K562 (cell line): ENCODE results near the gene ARL6IP4. TPM values are rescaled to one million over a fixed set of nuclear protein-coding genes. Genes with fewer than 3 reads are reported as not detected.
A peak's percentile ranks its signal among the peaks of the same experiment; 100 is the strongest.

Source experiments
- ATAC-seq: fragments of 200-7000 bp; cut with Tn5 transposase; 3 replicates; pipeline ENCODE4 v1.9.1; 2020; ENCODE audit warnings: moderate library complexity
- BruUV-seq: library from RNA; stranded (reverse); fragments of 400-500 nt; replicated peaks from 2 replicates; lab custom pipeline; 2021; lab: Mats Ljungman, UMichigan
- CTCF ChIA-PET: fragments of 300-600 bp; formaldehyde crosslinking; extraction: SDS; loops from one replicate; lab custom pipeline; 2021; ENCODE audit warnings: low intra/inter-chr PET ratio; lab: Yijun Ruan, JAX
- POLR2A ChIA-PET: fragments of 300-600, 350-650 bp; sonication (Branson Sonifier 250); formaldehyde crosslinking; extraction: SDS; loops from one replicate; lab custom pipeline; 2021; ENCODE audit warnings: antibody characterized with exemption, inconsistent platforms; lab: Yijun Ruan, JAX
- DNase-seq, 4 experiments: peaks; one replicate each; pipeline versions ENCODE4 v3.0.0 to v3.0.0-alpha.2; 2011 to 2018; ENCODE audit warnings: low spot score in 3 of 4, mixed read lengths in 3 of 4; ENCODE audit errors: extremely low read depth in 1 of 4
- FAIRE-seq: peaks from 2 replicates; lab custom pipeline; 2011; peaks lifted over from hg19 to GRCh38; lab: Jason Lieb, UNC
- H2AFZ ChIP-seq: 2 replicates; pipeline ENCODE4 v1.6.0; 2011; ENCODE audit warnings: low read depth, low read length, control low read depth, inconsistent platforms
- H3K27ac ChIP-seq: fragments of 200-600 bp; 3 replicates; pipeline ENCODE4 v1.8.0; 2011; ENCODE audit warnings: low read depth, mild to moderate bottlenecking, control low read depth, inconsistent platforms, low read length, moderate library complexity, mixed read lengths; ENCODE audit errors: extremely low read depth
- H3K27me3 ChIP-seq, 2 experiments: fragments of 300-600 bp in 1 of 2; 2 replicates in 1 of 2; 3 replicates in 1 of 2; pipeline versions ENCODE4 v1.6.0 to v1.8.0; 2011; ENCODE audit warnings: inconsistent platforms in 2 of 2, low read length in 2 of 2, mild to moderate bottlenecking in 1 of 2, mixed read lengths in 1 of 2, moderate library complexity in 1 of 2; ENCODE audit not compliant: control insufficient read depth in 2 of 2, insufficient read depth in 2 of 2
- H3K36me3 ChIP-seq: fragments of 300-600 bp; 3 replicates; pipeline ENCODE4 v1.8.0; 2011; ENCODE audit warnings: mild to moderate bottlenecking, low read length, inconsistent platforms; ENCODE audit not compliant: control insufficient read depth, insufficient read depth
- H3K4me1 ChIP-seq, 2 experiments: fragments of 200-600 bp in 1 of 2; replicated peaks in 1 of 2; 2 replicates in 1 of 2; 3 replicates in 1 of 2; pipeline versions ENCODE4 v1.5.1 to v1.8.0; 2011; ENCODE audit warnings: inconsistent platforms in 2 of 2, low read length in 2 of 2, mild to moderate bottlenecking in 1 of 2, mixed read lengths in 1 of 2, moderate library complexity in 1 of 2; ENCODE audit not compliant: control insufficient read depth in 2 of 2, insufficient read depth in 2 of 2
- H3K4me2 ChIP-seq: 2 replicates; pipeline ENCODE4 v1.6.1; 2011; ENCODE audit warnings: low read length, control low read depth, inconsistent platforms, mixed read lengths; ENCODE audit not compliant: insufficient read depth
- H3K4me3 ChIP-seq: fragments of 200-600 bp; sonication (generic), shearing (Covaris generic); 2 replicates; pipeline ENCODE4 v1.5.1; 2016; ENCODE audit warnings: control low read depth, inconsistent platforms
- H3K79me2 ChIP-seq: fragments of 200-600 bp; 3 replicates; pipeline ENCODE4 v1.8.0; 2011; ENCODE audit warnings: low read length, inconsistent platforms; ENCODE audit not compliant: control insufficient read depth, insufficient read depth
- H3K9ac ChIP-seq, 2 experiments: 2 replicates each; pipeline versions ENCODE4 v1.6.0 to v1.6.1; 2011; ENCODE audit warnings: low read depth in 2 of 2, low read length in 2 of 2, control low read depth in 1 of 2, inconsistent platforms in 1 of 2, mild to moderate bottlenecking in 1 of 2, mixed read lengths in 1 of 2; ENCODE audit not compliant: insufficient read depth in 1 of 2
- H3K9me1 ChIP-seq: one replicate; pipeline ENCODE4 v1.6.0; 2011; ENCODE audit warnings: inconsistent platforms, mild to moderate bottlenecking, low read length, moderate library complexity; ENCODE audit not compliant: control insufficient read depth, insufficient read depth
- H3K9me3 ChIP-seq: replicated peaks from 2 replicates; pipeline ENCODE4 v1.5.1; 2011; ENCODE audit warnings: low read depth, low read length, inconsistent platforms; ENCODE audit not compliant: control insufficient read depth, insufficient read depth
- H4K20me1 ChIP-seq: replicated peaks from 2 replicates; pipeline ENCODE4 v1.6.1; 2011; ENCODE audit warnings: low read length, inconsistent platforms, mixed read lengths; ENCODE audit not compliant: control insufficient read depth, insufficient read depth
- ETV5 ChIP-seq: sonication (generic); formaldehyde crosslinking; IDR thresholded peaks from 2 replicates; pipeline ENCODE4 v1.4.0; 2020; ENCODE audit warnings: low read depth, mild to moderate bottlenecking, missing genetic modification reagents
- MTA3 ChIP-seq: fragments of 450-650 bp; formaldehyde crosslinking; IDR thresholded peaks from 2 replicates; pipeline ENCODE4 v1.6.1; 2017; ENCODE audit warnings: mild to moderate bottlenecking, borderline replicate concordance
- ZNF23 ChIP-seq: fragments of 250-450 bp; sonication (Bioruptor Pico); IDR thresholded peaks from 2 replicates; pipeline ENCODE4 v1.4.0; 2020; ENCODE audit warnings: mild to moderate bottlenecking
- WGBS: fragments of 100-300 bp; shearing (Covaris generic); methylation state at CpG from one replicate; pipeline ENCODE4 v1.1.6; 2016; ENCODE audit warnings: low coverage, mixed read lengths; ENCODE audit not compliant: insufficient coverage; ENCODE audit errors: missing lambda C conversion rate; 5-methylcytosine and 5-hydroxymethylcytosine counted together
- in situ Hi-C: fragments of 300-500 bp; cut with MboI; formaldehyde crosslinking; loops from 4 replicates; pipeline ENCODE4 v1.15.0; 2018; ENCODE audit warnings: inconsistent platforms, mixed read lengths
- intact Hi-C: fragments of 100-400 bp; cut with micrococcal nuclease; formaldehyde crosslinking; loops from 2 replicates; pipeline ENCODE4 v1.14.2; 2022
- polyA plus RNA-seq, 8 experiments: library from polyadenylated mRNA; depleted of rRNA in 4 of 8; stranded (reverse) in 5 of 8; unstranded in 3 of 8; fragments of >200 nt; fragmentation: Nextera tagmentation in 2 of 8; fragmentation: Illumina TruSeq in 1 of 8; extraction: Ambion mirVana in 2 of 8; extraction: Trizol in 1 of 8; gene quantifications; 2 replicates each; pipeline versions ENCODE4 v1.2.1 to v1.2.3, GENCODE V29; 2011 to 2014; ENCODE audit warnings: inconsistent platforms in 1 of 8, missing spikeins in 1 of 8
- total RNA-seq, 7 experiments: library from RNA; depleted of rRNA in 6 of 7; stranded (reverse); fragments of >200 nt in 6 of 7; fragmentation: Illumina TruSeq in 2 of 7; extraction: Trizol in 2 of 7; gene quantifications; 2 replicates each; pipeline versions ENCODE4 v1.2.1 to v1.2.3, GENCODE V29; 2011 to 2021; ENCODE audit warnings: low replicate concordance in 1 of 7
- TF ChIP-seq, protein P1 (sequence below): fragments of 450-650 bp; IDR thresholded peaks from 2 replicates; pipeline ENCODE4 v1.6.1; 2018; ENCODE audit warnings: mild to moderate bottlenecking, low read depth; ENCODE audit not compliant: partially characterized antibody
- TF ChIP-seq, protein P2 (sequence below), 2 experiments: fragments of 450-650 bp; formaldehyde crosslinking in 1 of 2; IDR thresholded peaks; 2 replicates each; pipeline versions ENCODE4 v1.4.0 to v1.6.1; 2014 to 2020; ENCODE audit warnings: mild to moderate bottlenecking in 2 of 2, borderline replicate concordance in 1 of 2, low read depth in 1 of 2

Gene ARL6IP4
- total and polyA plus RNA-seq, 9 of the 15 experiments (the other 6 are each of a cell fraction or from before 2014, with no cell fraction given), result 2.4 to 255 (median 151) TPM

DNA sequence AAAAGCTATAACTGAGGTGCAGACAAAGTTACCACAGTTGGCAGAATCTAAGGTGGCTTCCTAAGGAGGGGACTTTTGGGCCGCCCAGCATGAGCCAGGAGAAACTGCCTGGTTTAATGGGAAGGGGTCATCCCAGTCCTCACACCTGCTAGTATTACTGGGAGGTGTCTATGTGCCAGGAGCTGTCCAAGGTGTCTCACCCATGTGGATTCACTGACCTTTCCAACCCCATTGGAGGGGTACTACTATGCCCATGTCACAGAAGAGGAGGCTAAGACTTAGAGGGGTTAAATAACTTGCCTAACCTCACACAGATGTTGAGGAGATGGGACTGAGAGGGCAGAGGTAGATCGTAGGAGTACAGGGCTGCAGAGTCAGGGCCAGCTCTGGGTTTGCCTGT, 24.4 kb upstream of the ARL6IP4 start:
- Histone ChIP-seq H3K36me3 (peaks cover 16% of the 10 kb centered on the region; the same call in 2 of the 3 replicates), H3K79me2 (no peaks in the 10 kb centered on the region), H4K20me1 (peaks cover 6% of the 10 kb centered on the region), H3K4me3 (no peak overlapping the region), H3K9me1 (peaks cover 4% of the 10 kb centered on the region), H3K27ac (no peak overlapping the region), H3K27me3 (no peaks in the 10 kb centered on the region), H3K9ac (no peak overlapping the region), H2AFZ (no peak overlapping the region), H3K4me1 (peaks cover 0 to 6% of the 10 kb centered on the region in 2 experiments; a peak in 2 of 5 replicates), H3K9me3 (no peaks in the 10 kb centered on the region), H3K4me2 (no peak overlapping the region)
- 63% methylated on average over 2 of the region's 2 CpGs for WGBS
- in situ Hi-C loops (loop anchor here (5.0 to 10.0 kb wide), 2 partner anchors 101 to 164 kb away; no protein-coding TSS in a partner anchor), intact Hi-C loops (no loop called here)
- POLR2A ChIA-PET, result interaction anchor here (0.6 to 1.4 kb wide), 2 partner anchors 277 to 327 kb away, joined by 3 to 4 read pairs; partner anchors contain the start of genes MPHOSPH9 and MTRFR
- DNase-seq, result peak in 1 of 4 experiments; percentile 9
- no peak for ATAC-seq
- FAIRE-seq, result no peak
- no TSS peak for BruUV-seq
- CTCF ChIA-PET, result no interaction called here
- TF ChIP-seq, protein P1, sequence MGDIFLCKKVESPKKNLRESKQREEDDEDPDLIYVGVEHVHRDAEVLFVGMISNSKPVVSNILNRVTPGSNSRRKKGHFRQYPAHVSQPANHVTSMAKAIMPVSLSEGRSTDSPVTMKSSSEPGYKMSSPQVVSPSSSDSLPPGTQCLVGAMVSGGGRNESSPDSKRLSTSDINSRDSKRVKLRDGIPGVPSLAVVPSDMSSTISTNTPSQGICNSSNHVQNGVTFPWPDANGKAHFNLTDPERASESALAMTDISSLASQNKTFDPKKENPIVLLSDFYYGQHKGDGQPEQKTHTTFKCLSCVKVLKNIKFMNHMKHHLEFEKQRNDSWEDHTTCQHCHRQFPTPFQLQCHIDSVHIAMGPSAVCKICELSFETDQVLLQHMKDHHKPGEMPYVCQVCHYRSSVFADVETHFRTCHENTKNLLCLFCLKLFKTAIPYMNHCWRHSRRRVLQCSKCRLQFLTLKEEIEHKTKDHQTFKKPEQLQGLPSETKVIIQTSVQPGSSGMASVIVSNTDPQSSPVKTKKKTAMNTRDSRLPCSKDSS, result no peak
- no peak for TF ChIP-seq ZNF23 (CRISPR knock-in tag)
- TF ChIP-seq ETV5 (CRISPR knock-in tag), result no peak
- no peak for TF ChIP-seq MTA3
- TF ChIP-seq, protein P2, sequence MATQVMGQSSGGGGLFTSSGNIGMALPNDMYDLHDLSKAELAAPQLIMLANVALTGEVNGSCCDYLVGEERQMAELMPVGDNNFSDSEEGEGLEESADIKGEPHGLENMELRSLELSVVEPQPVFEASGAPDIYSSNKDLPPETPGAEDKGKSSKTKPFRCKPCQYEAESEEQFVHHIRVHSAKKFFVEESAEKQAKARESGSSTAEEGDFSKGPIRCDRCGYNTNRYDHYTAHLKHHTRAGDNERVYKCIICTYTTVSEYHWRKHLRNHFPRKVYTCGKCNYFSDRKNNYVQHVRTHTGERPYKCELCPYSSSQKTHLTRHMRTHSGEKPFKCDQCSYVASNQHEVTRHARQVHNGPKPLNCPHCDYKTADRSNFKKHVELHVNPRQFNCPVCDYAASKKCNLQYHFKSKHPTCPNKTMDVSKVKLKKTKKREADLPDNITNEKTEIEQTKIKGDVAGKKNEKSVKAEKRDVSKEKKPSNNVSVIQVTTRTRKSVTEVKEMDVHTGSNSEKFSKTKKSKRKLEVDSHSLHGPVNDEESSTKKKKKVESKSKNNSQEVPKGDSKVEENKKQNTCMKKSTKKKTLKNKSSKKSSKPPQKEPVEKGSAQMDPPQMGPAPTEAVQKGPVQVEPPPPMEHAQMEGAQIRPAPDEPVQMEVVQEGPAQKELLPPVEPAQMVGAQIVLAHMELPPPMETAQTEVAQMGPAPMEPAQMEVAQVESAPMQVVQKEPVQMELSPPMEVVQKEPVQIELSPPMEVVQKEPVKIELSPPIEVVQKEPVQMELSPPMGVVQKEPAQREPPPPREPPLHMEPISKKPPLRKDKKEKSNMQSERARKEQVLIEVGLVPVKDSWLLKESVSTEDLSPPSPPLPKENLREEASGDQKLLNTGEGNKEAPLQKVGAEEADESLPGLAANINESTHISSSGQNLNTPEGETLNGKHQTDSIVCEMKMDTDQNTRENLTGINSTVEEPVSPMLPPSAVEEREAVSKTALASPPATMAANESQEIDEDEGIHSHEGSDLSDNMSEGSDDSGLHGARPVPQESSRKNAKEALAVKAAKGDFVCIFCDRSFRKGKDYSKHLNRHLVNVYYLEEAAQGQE (IDR thresholded peaks at IDR 0.05; ENCODE audit: borderline replicate concordance), result peak; percentile 73
- TF ChIP-seq, protein P2 (CRISPR knock-in tag; IDR thresholded peaks at IDR 0.05; ENCODE audit: low read depth), result no peak
